GM21619 (cell line): Measurements from ENCODE around the gene HSF5.
A peak's percentile ranks its signal among the peaks of the same experiment; 100 is the strongest.
"Not testable (repeated sequence)": the region's sequence is repeated elsewhere in the genome, so short reads cannot be mapped to it uniquely, and the experiment has no call there.

ENCODE experiments used
- ATAC-seq: cut with Tn5 transposase; IDR thresholded peaks from one replicate; pipeline ENCODE4 v1.9.1; 2021; ENCODE audit not compliant: unreplicated experiment

The HSF5 gene

DNA sequence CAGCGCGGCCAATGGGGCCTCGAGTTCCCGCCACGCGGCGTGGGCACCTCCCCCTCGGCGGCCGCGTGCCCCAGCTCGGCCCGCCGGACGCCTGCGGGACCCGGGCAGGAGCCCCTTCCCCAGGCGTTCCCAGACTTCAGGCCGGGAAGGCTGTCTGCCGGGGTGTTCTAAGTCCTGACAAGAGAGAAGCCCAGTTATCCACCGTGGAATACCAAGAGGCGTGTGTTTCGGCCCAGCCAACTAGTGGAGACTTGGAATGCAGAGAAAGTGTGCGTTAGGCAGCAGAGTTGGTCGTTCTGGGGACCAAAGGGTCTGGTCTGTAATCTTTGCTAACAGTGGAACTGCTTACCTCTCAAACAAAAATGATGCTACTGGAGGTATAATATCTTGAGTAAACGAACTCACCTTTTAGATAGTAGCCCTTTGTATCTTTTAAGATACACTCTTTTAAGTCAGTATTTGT is 251 bp upstream of the HSF5 start:
- ATAC-seq: no peak

DNA sequence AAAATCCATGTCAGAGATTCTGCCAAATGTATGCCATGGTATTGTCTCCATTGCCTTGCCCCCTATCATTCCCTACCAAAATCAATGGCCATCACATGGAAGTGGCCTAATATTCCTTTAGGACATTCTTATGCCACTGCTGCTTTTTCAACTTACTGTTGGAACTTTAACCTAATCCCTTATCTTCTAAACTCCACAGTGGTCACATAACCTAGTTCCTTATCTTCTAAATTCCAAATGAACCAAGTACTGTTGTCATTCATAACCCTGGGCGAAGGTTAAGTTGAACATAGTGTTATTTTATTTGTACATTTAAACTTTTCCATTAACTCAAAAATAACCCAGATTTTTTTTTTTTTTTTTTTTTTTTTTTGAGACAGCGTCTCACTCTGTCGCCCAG is 3.6 kb downstream of the HSF5 start:
- no peak for ATAC-seq

DNA sequence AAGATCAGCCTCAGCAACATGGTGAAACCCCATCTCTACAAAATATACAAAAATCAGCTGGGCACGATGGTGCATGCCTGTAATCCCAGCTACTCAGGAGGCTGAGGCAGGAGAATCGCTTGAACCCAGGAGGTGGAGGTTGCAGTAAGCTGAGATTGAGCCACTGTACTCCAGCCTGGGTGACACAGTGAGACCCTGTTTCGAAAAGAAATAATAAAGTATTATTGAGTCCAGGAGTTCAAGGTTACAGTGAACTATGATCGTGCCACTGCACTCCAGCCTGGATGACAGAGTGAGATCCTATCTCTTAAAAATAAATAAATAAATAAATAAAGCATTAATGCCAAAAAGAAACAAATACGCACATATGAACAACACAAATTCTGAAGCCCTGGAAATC is 6.4 kb downstream of the HSF5 start:
- not testable (repeated sequence) for ATAC-seq

DNA sequence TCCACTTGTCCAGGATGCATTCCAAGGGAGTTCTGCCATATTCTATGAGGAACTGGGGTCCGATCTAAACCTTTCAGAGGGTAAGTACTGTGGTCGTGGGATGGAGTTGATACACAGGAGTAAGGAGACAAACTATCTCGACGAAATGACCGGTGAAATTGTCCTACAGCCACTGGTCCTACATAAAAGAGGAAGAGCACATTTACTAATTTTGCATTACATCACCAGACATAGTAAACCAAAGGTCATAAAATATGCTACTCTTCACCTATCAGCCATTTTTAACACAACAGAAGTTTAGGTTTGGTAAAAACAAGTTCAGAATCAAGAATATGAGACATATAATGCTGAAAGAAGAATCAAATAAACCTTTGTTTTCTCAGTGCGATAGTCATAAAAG is 8.1 kb downstream of the HSF5 start:
- no peak for ATAC-seq

DNA sequence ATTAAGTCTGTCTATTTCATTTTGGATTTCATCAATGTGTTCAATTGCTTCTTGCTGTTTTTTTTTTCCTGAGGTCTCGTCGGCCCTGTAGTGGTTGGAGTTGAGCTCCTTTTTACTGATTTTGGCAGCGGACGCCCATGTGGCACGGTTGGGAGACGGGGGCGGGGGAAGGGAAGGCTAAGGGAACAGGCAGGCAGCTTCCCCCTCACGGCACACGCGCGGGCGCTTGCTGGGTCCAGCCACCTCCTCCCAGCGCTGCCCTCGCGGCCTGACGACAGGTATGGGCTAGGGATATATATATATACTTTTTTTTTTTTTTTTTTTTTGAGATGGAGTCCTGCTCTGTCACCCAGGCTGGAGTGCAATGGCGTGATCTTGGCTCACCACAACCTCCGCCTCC is 11.4 kb downstream of the HSF5 start:
- ATAC-seq: no peak

DNA sequence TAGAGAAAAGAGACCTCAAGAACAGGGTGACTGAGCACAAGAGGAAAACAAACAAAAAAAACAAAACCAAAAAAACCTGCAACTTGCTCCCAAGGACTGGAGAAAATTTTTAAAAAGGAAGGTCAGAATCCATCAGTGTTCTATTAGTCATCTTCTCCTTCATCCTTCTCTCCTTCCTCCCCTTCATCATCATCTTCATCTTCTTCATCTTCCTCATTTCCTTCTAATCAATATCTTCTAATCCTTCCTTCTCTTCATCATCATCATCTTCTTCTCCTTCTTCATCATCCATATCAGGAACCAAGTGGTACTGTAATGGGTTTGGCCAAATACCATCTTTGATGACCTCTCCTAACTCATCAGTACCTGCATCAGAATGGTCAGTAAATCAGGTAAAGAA is 12.2 kb downstream of the HSF5 start:
- no peak for ATAC-seq

DNA sequence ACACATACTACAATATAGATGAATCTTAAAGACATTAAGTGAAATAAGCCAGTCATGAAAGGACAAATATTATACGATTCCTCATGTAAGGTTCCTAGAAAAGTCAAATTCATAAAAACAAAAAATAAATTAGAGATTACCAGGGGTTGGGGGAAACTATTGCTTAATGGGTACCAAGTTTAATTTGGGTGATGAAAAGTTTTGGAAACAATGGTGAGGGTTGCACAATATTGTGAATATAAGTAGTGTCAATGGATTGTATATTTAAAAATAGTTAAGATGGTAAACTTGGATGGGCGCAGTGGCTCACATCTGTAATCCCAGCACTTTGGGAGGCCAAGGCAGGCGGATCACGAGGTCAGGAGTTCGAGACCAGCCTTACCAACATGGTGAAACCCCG is 17.9 kb downstream of the HSF5 start:
- no peak for ATAC-seq

DNA sequence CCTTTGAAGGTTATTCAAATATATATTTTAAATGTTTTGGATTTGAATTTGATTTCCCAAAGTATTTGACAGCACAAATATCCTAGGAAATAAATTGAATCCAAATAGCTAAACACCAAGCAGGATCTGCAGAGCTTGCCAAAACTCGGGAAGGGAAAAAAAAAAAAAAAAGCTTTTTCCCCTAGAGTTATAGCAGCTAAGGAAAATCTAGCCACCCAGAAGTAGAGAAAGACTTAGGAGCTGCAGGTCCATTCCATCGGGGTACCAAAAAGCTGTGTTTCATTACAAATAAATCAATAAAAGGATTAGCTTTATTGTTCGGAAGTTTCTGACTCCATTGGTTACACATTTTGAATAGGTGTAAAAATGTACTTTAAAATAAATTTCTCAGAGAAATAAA is 19.3 kb downstream of the HSF5 start:
- no peak for ATAC-seq

DNA sequence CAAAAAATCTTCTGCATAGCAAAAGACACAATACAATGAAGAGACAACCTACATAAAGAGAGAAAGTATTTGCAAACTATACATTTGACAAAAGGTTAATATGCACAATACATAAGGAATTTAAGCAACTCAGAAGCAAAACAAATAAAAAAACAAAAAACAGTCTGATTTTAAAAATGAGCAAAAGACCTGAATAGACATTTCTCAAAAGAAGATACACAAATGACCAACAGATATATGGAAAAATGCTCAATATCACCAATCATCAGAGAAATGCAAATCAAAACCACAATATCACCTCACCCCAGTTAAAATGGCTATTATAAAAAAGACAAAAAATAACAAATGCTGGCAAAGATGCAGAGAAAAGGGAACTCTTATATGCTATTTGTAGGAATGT is 32.7 kb downstream of the HSF5 start:
- ATAC-seq: no peak

DNA sequence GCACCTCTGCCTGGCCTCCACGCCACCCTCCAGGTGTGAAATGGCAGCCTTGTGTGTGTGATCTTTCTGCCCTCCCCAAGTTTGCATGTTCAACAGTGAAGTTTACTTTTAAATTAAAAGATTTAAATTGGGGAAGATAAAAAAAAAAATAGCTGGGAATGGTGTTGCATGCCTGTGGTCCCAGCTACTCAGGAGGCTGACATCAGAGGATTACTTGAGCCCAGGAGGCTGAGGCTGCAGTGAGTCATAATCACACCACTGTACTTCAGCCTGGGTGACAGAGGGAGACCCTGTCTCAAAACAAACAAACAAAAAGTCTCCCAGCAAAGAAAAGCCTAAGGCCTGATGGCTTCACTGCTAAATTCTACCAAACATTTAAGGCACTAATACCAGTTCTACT is 35.5 kb downstream of the HSF5 start:
- no peak for ATAC-seq

DNA sequence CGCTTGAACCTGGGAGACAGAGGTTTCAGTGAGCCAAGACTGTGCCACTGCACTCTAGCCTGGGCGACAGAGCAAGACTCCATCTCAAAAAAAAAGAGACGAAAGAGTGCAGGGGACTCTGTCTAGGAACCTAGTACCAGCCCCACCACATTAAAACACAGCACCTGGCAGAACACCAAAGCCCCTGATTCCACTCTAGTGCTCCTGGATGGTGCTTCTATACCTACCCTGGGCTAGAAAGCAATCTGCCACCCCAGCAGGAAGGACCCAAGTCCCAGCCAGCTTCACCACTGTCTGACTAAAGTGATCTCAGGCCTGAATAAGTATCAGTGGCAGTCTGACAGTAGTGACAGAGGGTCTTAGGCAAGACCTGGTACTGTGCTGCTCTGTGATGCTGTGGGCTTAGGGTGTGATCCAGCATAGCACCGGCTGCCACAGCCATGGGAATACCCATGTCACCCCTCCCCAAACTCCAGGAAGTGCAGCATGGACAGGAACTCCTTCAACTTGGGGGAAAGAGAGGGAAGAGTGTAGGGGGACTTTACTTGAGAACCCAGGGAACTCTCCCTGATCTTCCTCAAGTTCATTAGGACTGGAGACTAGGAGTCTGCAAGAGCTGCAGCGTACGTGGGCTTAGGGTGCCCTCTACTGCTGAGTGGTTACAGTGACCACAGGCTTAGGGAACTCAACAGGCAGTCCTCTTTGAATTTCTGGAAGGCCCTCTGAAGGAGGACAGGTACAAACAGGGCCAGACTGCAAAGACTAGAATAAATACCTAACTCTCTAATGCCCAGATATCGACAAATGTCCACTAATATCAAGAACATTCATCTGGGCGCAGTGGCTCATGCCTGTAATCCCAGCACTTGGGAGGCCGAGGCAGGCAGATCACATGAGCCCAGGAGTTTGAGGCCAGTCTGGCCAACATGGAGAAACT is 40.9 kb downstream of the HSF5 start:
- ATAC-seq: no peak

DNA sequence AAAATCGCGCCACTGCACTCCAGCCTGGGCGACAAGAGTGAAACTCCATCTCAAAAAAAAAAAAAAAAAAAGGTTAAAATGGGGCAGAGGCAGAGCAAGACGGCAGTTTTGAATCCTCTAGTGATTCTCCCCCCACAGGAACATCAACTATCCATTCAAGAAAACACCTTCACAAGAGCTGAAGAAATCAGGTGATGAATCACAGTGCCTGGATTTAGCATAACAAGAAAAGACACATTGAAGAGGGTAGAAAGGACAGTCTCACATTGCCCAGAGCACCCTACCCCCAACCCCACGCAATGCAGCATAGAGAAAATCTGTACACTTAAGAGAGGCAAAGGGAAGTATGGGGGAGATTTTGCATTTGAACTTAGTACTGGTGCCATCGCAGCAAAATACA is 42.1 kb downstream of the HSF5 start:
- no peak for ATAC-seq

DNA sequence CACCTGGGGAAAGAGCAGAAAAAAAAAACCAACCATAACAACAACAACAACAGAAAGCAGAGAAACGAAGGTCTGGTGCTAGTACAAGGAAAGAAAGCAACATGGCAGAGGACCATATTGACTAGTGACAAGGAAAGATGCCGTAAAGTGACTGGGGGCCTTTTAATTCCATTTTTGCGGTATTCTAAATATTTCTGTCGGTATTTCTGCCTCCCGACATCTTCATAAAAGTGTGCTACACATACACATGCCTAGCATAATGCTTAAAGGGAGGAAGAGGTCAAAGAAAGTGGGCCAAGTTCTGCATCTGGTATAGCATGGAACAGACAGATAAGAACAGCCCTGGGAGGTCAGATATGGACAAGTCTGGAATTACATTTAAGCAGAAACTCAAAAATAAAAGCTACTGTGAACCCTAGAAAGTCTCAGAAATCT is 51.4 kb downstream of the HSF5 start:
- no peak for ATAC-seq

DNA sequence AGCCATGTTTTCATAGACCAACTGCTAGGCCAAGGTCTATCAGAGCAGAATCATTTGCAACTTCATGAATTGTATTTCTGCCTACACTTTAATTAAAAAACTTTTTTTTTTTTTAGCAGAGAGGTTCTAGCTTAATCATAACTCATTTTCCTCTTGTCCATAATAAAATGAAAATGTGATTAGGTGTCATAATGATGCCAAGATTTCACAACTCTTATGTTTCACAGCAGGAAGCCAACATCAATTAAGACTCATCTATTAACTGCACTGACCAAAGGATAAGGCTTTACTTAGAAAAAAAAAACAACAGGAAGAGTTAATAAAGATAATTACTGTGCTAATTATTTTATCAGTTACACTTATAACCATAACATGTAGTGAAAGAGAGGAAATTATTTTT is 52.0 kb downstream of the HSF5 start:
- no peak for ATAC-seq

DNA sequence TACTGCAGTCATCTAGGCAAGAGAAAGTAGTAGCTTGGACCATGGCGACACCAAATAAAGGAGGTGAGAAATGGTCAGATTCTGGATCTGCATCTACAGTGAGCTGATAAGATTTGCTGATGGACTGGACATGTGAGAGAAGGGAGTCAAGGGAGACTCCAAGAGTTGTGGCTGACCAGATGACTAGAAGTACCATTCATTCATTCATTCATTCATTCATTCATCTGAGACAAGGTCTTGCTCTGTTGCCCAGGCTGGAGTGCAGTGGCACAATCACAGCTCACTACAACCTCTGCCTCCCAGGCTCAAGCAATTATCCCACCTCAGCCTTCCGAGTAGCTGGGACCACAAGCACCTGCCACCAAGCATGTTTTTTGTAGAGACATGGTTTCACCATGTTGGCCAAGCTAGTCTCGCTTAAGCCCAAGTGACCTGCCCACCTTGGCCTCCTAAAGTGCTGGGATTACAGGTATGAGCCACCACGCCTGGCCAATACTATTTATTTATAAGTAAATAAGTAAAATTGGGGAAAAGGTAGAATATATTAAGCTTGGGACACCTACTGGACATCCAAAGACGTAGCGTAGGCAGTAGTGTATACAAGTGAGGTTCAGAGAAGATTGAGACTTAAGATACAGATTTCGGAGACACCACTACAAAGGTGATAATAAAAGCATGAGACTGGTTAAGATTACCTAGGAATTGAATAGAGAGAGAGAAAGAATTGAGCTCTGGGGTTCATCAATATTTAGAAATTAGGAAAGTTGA is 55.2 kb downstream of the HSF5 start:
- ATAC-seq: no peak

DNA sequence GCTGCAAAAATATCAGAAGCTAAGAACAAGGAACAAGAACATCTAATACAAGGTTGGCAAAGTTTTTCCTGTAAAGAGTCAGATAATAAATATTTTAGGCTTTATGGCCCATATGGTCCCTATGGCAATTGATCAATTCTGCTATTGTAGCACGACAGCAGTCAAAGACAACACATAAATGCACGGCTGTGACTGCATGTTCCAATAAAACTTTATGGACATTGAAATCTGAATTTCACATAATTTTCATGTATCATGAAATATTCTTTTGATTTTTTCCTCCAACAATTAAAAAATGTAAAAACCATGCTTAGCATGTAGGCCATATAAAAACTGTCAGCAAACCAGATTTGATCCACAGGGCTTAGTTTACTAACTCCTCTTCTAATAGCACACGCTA is 60.4 kb downstream of the HSF5 start:
- ATAC-seq: no peak

DNA sequence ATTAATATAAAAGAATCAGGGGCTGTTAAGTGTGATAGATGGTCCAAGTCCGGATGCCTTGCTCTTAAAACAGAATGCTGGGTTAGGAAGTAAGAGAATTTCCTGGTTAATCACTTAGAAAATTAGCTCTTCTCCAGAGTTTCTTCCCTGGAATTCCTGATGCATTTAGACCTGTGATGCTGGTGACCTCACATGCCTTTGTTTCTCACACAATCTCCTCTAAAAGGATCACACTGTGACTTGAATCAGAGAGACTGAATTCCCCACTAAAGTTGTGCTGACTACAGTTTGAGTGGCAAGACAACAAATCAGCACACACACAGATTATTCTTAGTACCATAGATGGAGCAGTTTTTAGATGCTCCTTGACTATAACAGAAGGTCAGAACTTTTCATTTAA is 66.5 kb downstream of the HSF5 start:
- no peak for ATAC-seq

DNA sequence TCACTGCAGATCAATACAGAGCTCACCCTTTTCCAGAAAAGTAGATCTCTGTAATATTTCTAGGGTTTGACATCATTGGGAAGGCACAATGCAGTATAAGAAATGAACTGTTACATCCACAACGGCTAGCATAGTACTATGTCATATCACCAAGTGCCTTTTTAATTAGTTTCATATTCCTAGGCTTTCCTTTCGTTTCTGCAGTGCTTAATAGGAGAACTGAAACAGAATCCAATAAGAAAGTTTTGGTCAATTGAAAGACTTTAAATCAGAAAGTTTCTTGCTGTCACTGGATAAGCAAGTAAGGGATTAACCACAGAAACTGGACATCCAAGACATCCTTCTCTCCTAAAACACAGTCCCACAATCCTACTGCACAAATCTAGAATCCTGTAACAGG is 67.4 kb downstream of the HSF5 start:
- no peak for ATAC-seq

DNA sequence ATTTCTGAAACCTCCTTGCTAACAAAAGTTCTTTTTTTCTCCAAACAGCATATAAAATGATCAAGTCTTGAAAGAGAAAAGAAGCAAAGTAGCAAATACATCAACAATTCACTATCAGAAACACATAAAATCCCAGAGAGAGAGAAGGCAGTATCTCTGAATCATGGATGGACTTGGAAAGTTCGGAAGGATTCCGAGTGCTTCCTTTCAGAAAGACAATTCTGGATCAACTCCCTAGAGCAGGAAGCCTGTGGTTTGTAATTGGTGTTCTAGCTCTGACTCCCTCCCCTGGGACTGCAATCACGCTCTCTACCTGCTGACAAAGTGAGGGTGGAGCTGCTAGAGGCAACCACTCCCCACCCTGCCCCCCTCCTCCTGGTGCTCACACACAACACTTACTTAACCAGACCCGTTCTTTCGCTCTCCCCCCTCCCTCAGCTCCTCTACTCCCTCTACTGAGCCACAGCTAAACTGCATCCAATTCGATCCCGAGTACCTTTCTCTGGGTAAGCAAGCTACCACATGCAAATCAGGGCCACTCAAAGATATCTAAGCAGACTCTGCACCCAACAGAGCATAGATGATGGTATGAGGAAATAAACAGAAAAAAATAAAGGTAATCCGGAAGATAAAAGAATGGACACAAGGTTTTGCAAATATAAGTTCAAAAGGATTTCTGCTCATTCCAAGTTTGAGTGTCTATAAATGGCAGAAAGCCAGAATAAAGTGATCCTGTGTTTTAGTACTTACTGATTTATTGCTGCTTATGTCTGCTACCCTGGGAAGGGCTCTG is 70.7 kb downstream of the HSF5 start, which contains the start of gene RNF43:
Gene RNF43 (minus strand): TSS at position 235 of the 793 bp plus-strand sequence. CDS start 1,957 bp downstream, outside the sequence.
- peak; percentile 94 for ATAC-seq

DNA sequence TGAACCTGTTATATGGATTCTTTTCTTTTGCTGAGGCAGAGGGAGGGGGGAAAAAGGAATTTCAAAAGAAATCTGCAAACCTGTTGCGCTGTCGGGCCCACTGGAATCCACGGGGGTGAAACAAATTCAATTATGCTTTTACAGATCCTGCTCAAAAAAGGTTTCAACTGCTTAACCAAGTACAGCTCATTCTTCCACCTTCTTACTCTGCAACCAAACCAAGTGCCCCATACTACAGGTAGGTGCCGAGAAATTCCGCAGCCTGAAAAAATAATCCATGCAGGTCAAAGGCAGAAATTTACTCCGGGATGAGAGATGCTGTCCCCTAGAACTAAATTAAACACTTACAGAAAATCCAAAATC is 71.3 kb downstream of the HSF5 start:
- no peak for ATAC-seq

DNA sequence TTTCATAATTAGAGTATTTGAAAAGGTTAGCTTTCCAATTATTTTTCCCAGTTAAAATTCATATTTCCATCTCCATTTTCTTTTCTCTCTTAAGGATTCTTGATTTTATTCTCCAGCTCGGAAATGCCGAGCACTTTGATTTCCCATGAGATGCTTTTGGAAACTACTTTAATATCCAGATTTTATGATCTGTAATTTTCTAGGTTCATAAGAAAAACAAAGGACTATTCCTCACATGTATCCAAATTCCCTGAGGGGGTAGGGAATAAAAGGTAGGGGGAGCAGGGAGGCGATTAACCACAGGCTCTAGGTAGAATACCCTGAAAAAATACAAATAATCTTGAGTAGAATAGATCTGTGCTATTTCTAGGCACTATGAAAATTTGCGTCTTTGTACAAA is 71.8 kb downstream of the HSF5 start:
- no peak for ATAC-seq
